Naive thymus-derived CD4-positive, alpha-beta T cell (primary cell): ENCODE measurements around the gene PIP5K1B. TPM values are rescaled to one million over a fixed set of nuclear protein-coding genes. Genes with fewer than 3 reads are reported as not detected.

Experiments
- ATAC-seq: fragments of 150-1000 bp; cut with Tn5 transposase; 2 replicates; pipeline ENCODE4 v1.10.0; 2021; ENCODE audit warnings: mild to moderate bottlenecking, moderate library complexity
- CTCF ChIA-PET: fragments of 350-600 bp; sonication (Branson Sonifier 250); formaldehyde crosslinking; loops from one replicate; lab custom pipeline; 2021; ENCODE audit warnings: antibody characterized with exemption; lab: Charles Lee
- POLR2A ChIA-PET: fragments of 350-600 bp; sonication (Branson Sonifier 250); formaldehyde crosslinking; loops from one replicate; lab custom pipeline; 2021; ENCODE audit warnings: antibody characterized with exemption, inconsistent platforms; lab: Charles Lee
- DNase-seq, 9 donors: peaks; one replicate each; pipeline versions ENCODE4 v3.0.0 to v3.0.0-alpha.2; 2020 to 2022; ENCODE audit warnings: mixed read lengths in 1 of 9
- H3K27ac ChIP-seq: one replicate; pipeline ENCODE4 v1.7.0; 2013; ENCODE audit warnings: mild to moderate bottlenecking, low read depth, low read length, moderate library complexity
- H3K27me3 ChIP-seq, 2 donors: one replicate each; pipeline ENCODE4 v1.7.0; 2013; ENCODE audit warnings: low read length in 2 of 2, mild to moderate bottlenecking in 2 of 2, moderate library complexity in 2 of 2; ENCODE audit not compliant: control insufficient read depth in 2 of 2, insufficient read depth in 2 of 2
- H3K36me3 ChIP-seq, 3 experiments: 1 replicate in 2 of 3; 2 replicates in 1 of 3; pipeline ENCODE4 v1.7.0; 2013; ENCODE audit warnings: low read length in 3 of 3, mild to moderate bottlenecking in 3 of 3, moderate library complexity in 1 of 3; ENCODE audit not compliant: insufficient read depth in 3 of 3, control insufficient read depth in 2 of 3
- H3K4me1 ChIP-seq, 2 donors: one replicate each; pipeline ENCODE4 v1.7.0; 2013; ENCODE audit warnings: low read length in 2 of 2, mild to moderate bottlenecking in 2 of 2, moderate library complexity in 1 of 2; ENCODE audit not compliant: control insufficient read depth in 2 of 2, insufficient read depth in 2 of 2
- H3K4me3 ChIP-seq: 2 replicates; pipeline ENCODE4 v1.7.0; 2013; ENCODE audit warnings: mild to moderate bottlenecking, low read length
- H3K9me3 ChIP-seq, 3 experiments: 1 replicate in 2 of 3; 2 replicates in 1 of 3; pipeline ENCODE4 v1.7.0; 2013; ENCODE audit warnings: low read length in 3 of 3; ENCODE audit not compliant: control insufficient read depth in 2 of 3
- H3K27ac Mint-ChIP-seq, 9 donors: one replicate each; pipeline ENCODE4 v1.8.0; 2020 to 2022; ENCODE audit warnings: mixed read lengths in 9 of 9, mild to moderate bottlenecking in 8 of 9, moderate library complexity in 5 of 9, inconsistent platforms in 2 of 9
- H3K27me3 Mint-ChIP-seq, 5 donors: one replicate each; pipeline ENCODE4 v1.8.0; 2021 to 2022; ENCODE audit warnings: mixed read lengths in 5 of 5, mild to moderate bottlenecking in 1 of 5
- H3K36me3 Mint-ChIP-seq, 5 donors: one replicate each; pipeline ENCODE4 v1.8.0; 2020 to 2022; ENCODE audit warnings: mixed read lengths in 5 of 5, mild to moderate bottlenecking in 3 of 5, inconsistent platforms in 1 of 5
- H3K4me1 Mint-ChIP-seq, 7 donors: one replicate each; pipeline ENCODE4 v1.8.0; 2020 to 2022; ENCODE audit warnings: mixed read lengths in 7 of 7, mild to moderate bottlenecking in 3 of 7, inconsistent platforms in 1 of 7
- H3K4me3 Mint-ChIP-seq, 10 donors: one replicate each; pipeline ENCODE4 v1.8.0; 2020 to 2022; ENCODE audit warnings: mild to moderate bottlenecking in 10 of 10, mixed read lengths in 10 of 10, moderate library complexity in 6 of 10, inconsistent platforms in 2 of 10
- H3K9me3 Mint-ChIP-seq, 11 donors: one replicate each; pipeline ENCODE4 v1.8.0; 2020 to 2022; ENCODE audit warnings: mixed read lengths in 11 of 11, mild to moderate bottlenecking in 4 of 11, inconsistent platforms in 1 of 11, moderate library complexity in 1 of 11
- intact Hi-C, 2 donors: fragments of 100-400 bp; cut with micrococcal nuclease; formaldehyde crosslinking; loops; one replicate each; pipeline ENCODE4 v1.15.1; 2023
- polyA plus RNA-seq, 2 donors: library from polyadenylated mRNA; unstranded; fragments of 300-500 nt; fragmentation: Illumina TruSeq; gene quantifications; one replicate each; pipeline ENCODE4 v1.2.3, GENCODE V29; 2021
- total RNA-seq, 6 experiments: library from RNA in 5 of 6; stranded (reverse) in 5 of 6; gene quantifications; 1 replicate in 5 of 6; 2 replicates in 1 of 6; pipeline ENCODE4 v1.2.3 and lab custom pipeline; 2021 to 2026

Gene PIP5K1B
- total and polyA plus RNA-seq, 7 experiments from 2014 or later, result 0.08 to 4.2 (median 0.54) TPM

DNA sequence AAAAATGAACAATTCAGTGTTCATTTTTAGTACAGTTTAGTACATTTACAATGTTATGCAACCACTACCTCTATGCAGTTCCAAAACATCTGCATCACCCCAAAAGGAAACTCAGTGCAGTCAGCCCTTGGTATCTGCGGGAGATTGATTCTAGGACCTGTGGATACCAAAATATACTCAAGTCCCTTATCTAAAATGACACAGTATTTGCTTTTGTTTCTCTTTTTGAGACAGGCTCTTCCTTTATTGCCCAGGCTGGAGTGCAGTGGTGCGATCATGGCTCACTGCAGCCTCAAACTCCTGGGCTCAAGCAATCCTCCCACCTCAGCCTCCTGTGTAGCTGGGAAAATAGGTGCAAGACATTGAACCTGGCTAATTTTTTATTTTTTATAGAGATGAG, 114.0 kb downstream of the PIP5K1B start:
- Mint-ChIP-seq H3K9me3 (no peaks in the 10 kb centered on the region), H3K27me3 (peaks cover 0 to 8% (median 0%) of the 10 kb centered on the region in 5 donors), H3K36me3 (no peaks in the 10 kb centered on the region), H3K4me3 (no peak overlapping the region), H3K4me1 (no peaks in the 10 kb centered on the region), H3K27ac (no peak overlapping the region)
- no peaks in the 10 kb centered on the region for H3K4me1 ChIP-seq
- H3K9me3 ChIP-seq, result no peaks in the 10 kb centered on the region
- intact Hi-C loops, result no loop called here
- no peak for DNase-seq
- H3K27me3 ChIP-seq, result peaks cover 0 to 3% of the 10 kb centered on the region in 2 donors
- CTCF ChIA-PET, result no interaction called here
- ATAC-seq, result no peak
- no peak overlapping the region for H3K4me3 ChIP-seq
- H3K27ac ChIP-seq, result no peak overlapping the region
- no peaks in the 10 kb centered on the region for H3K36me3 ChIP-seq
- POLR2A ChIA-PET, result no interaction called here

DNA sequence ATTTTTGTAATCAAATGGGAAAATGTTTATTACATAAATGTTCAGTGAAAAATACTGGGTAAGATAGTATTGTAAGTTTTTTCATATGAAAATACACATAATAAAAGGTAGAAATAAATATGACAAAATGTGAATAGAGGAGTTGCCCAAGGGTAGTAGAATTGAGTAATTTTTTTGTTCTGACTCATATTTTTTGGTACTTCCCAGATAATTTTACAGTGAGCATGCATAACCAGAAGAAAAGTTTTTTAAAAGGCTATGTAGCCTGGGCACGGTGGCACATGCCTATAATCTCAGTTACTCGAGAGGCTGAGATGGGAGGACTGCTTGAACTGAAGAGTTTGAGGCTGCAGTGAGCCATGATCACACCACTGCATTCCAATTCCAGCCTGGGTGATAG, 116.9 kb downstream of the PIP5K1B start:
- H3K9me3 ChIP-seq, result no peaks in the 10 kb centered on the region
- H3K9me3 Mint-ChIP-seq, result no peaks in the 10 kb centered on the region
- ChIA-PET POLR2A (no interaction called here), CTCF (no interaction called here)
- H3K27ac Mint-ChIP-seq, result no peak overlapping the region
- peaks cover 0 to 8% (median 0%) of the 10 kb centered on the region in 5 donors for H3K27me3 Mint-ChIP-seq
- H3K4me1 ChIP-seq, result no peaks in the 10 kb centered on the region
- no peak overlapping the region for H3K4me3 Mint-ChIP-seq
- intact Hi-C loops, result no loop called here
- no peaks in the 10 kb centered on the region for H3K36me3 Mint-ChIP-seq
- no peak overlapping the region for H3K27ac ChIP-seq
- no peak overlapping the region for H3K4me3 ChIP-seq
- DNase-seq (no peak), ATAC-seq (no peak)
- no peaks in the 10 kb centered on the region for H3K4me1 Mint-ChIP-seq
- peaks cover 0 to 3% of the 10 kb centered on the region in 2 donors for H3K27me3 ChIP-seq
- no peaks in the 10 kb centered on the region for H3K36me3 ChIP-seq

DNA sequence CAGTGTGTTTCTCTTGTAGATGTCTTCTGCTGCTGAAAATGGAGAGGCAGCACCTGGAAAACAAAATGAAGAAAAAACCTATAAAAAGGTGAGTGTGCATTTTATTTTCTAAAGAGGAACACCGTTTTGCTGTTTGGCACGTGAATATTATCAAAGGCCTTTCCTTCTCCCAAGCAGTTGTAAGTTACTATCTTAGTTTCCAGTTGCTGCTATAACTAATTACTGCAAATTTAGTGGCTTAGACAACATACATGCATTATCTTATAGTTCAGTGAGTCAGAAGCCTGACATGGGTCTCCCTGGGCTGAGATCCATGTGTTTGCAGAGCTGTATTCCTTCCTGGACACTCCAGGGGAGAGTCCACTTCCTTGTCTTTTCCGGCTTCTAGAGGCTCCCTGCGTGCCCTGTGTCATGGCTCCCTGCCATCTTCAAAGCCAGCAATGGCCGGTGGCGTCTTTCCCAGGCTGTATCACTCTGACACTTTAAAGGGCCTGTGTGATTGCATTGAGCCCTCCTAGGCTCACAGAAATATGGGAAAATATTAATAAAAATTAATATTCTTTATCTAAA, 117.6 kb downstream of the PIP5K1B start:
- no peak for DNase-seq
- no peak overlapping the region for H3K27ac Mint-ChIP-seq
- Histone ChIP-seq H3K36me3 (no peaks in the 10 kb centered on the region), H3K9me3 (no peaks in the 10 kb centered on the region), H3K4me3 (no peak overlapping the region), H3K27me3 (peaks cover 0 to 3% of the 10 kb centered on the region in 2 donors), H3K4me1 (no peaks in the 10 kb centered on the region), H3K27ac (no peak overlapping the region)
- no peaks in the 10 kb centered on the region for H3K4me1 Mint-ChIP-seq
- H3K9me3 Mint-ChIP-seq, result no peaks in the 10 kb centered on the region
- H3K4me3 Mint-ChIP-seq, result no peak overlapping the region
- no peaks in the 10 kb centered on the region for H3K36me3 Mint-ChIP-seq
- ChIA-PET POLR2A (no interaction called here), CTCF (no interaction called here)
- ATAC-seq, result no peak
- intact Hi-C loops, result no loop called here
- peaks cover 0 to 8% (median 0%) of the 10 kb centered on the region in 5 donors for H3K27me3 Mint-ChIP-seq

DNA sequence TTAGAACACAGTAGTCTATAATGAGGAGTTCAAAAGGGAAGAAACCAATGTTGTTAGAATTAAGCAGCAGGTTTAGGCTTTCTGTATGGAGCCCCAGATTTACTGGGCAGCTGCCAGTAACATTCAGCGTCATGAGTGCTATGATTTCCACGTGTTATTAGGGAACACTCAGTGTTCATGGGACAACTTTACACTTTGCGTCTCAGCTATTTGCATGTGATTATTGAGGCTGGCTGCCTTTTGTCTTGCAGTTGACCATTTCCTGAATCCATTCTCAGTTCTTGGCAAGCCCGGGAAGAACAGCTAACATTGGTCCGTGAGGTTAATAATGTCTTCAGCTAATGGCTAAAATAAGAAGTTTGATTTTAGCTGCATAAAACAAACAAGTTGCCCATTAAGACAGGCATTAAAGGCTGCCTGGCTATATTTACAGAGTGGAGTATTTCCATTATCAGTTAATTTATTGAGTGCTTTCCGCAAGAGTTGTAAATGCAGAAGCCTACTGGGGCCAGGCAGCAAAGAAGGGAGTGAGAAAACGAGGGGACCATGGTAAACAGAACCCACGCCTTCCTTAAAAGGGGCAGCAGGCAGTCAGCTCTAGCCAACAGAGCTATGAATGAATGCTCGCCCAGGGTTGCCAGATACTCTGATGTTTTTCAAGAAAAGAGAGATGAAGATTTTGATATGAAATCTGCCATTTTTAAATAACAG, 120.9 kb downstream of the PIP5K1B start:
- Mint-ChIP-seq H3K4me1 (no peaks in the 10 kb centered on the region), H3K9me3 (no peaks in the 10 kb centered on the region), H3K4me3 (no peak overlapping the region), H3K36me3 (no peaks in the 10 kb centered on the region), H3K27me3 (peaks cover 0 to 8% (median 0%) of the 10 kb centered on the region in 5 donors), H3K27ac (no peak overlapping the region)
- POLR2A ChIA-PET, result interaction anchor here (0.6 kb wide), 1 partner anchor 114 kb away, joined by 4 read pairs; no protein-coding TSS in a partner anchor
- intact Hi-C loops, result no loop called here
- no peak for ATAC-seq
- no peaks in the 10 kb centered on the region for H3K9me3 ChIP-seq
- H3K36me3 ChIP-seq, result no peaks in the 10 kb centered on the region
- DNase-seq, result no peak
- no peaks in the 10 kb centered on the region for H3K4me1 ChIP-seq
- H3K27me3 ChIP-seq, result no peaks in the 10 kb centered on the region
- no peak overlapping the region for H3K4me3 ChIP-seq
- CTCF ChIA-PET, result no interaction called here
- no peak overlapping the region for H3K27ac ChIP-seq

DNA sequence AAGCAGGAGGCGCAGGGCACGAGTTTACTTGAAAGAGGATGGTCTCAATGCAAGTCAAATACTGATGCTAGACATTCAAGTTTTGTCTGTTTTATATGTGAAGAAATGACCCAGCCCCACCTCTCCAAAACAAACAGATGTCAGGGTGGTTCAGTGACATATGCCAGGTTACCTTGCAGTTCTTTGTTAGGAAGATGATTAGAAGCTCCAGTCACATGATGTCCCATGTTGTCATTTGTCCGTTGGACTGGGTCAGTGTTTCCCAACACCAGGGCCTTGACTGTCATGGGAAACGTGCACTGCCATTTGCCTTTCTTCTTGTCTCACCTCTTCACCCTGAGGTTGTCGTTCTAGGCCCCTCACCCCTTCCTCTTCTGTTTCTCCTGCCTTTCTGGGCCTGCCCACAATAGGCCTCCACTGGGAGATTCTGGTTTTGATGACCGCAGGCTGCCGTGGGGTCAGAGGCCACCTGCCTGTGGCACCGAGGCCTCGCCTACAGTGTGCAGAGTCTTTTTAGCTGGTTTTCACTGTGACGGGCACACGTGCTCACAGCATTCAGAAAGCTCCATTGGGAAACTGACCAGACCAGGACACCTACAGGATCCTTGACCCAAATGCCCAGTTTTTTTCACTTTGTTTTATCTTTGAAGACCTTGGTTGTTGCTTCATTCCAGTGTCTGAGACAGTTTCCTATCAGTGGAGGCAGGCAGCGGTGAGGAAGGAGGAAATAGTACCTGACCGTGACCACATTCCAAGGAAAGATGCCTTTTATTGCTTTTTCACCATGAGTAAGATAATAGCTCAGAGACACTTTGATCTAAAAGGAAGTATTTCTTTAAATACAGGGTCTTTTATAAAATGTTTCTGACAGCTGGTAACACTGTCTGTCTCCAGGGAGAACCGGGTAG, 123.1 kb downstream of the PIP5K1B start:
- DNase-seq (no peak), ATAC-seq (no peak)
- no peak overlapping the region for H3K4me3 ChIP-seq
- no peaks in the 10 kb centered on the region for H3K4me1 Mint-ChIP-seq
- no peaks in the 10 kb centered on the region for H3K9me3 ChIP-seq
- peaks cover 0 to 4% (median 2%) of the 10 kb centered on the region in 5 donors for H3K27me3 Mint-ChIP-seq
- intact Hi-C loops, result no loop called here
- no peaks in the 10 kb centered on the region for H3K4me1 ChIP-seq
- H3K9me3 Mint-ChIP-seq, result no peaks in the 10 kb centered on the region
- no peak overlapping the region for H3K27ac Mint-ChIP-seq
- H3K36me3 Mint-ChIP-seq, result no peaks in the 10 kb centered on the region
- no peak overlapping the region for H3K27ac ChIP-seq
- H3K27me3 ChIP-seq, result no peaks in the 10 kb centered on the region
- H3K36me3 ChIP-seq, result no peaks in the 10 kb centered on the region
- ChIA-PET POLR2A (no interaction called here), CTCF (no interaction called here)
- no peak overlapping the region for H3K4me3 Mint-ChIP-seq

DNA sequence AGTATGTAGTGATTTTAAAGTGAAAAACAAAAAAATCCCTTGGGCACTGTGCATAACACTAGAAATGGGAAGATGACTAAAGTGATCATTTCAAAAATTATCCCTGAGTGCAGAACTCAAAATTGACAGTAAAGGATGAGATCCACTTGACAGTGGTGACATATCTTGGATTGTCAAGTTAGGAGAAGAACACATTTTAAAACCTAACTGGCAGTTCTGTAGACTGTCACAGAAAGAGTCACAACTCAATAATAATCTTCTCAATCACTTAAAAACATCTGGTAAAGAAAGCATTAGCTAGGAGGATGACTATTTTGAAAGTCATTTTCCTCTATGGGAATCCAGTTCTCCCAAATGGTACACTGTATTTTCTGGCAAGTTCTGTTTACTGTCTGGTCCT, 127.1 kb downstream of the PIP5K1B start:
- H3K4me3 Mint-ChIP-seq, result no peak overlapping the region
- DNase-seq (no peak), ATAC-seq (no peak)
- Histone ChIP-seq H3K4me3 (no peak overlapping the region), H3K9me3 (no peaks in the 10 kb centered on the region), H3K4me1 (no peaks in the 10 kb centered on the region), H3K27ac (no peak overlapping the region), H3K27me3 (no peaks in the 10 kb centered on the region), H3K36me3 (no peaks in the 10 kb centered on the region)
- ChIA-PET CTCF (interaction anchor here (0.6 kb wide), 1 partner anchor 51 kb away, joined by 3 read pairs; no protein-coding TSS in a partner anchor), POLR2A (no interaction called here)
- H3K36me3 Mint-ChIP-seq, result no peaks in the 10 kb centered on the region
- H3K9me3 Mint-ChIP-seq, result no peaks in the 10 kb centered on the region
- H3K27me3 Mint-ChIP-seq, result peaks cover 0 to 4% (median 0%) of the 10 kb centered on the region in 5 donors
- no peaks in the 10 kb centered on the region for H3K4me1 Mint-ChIP-seq
- no peak overlapping the region for H3K27ac Mint-ChIP-seq
- intact Hi-C loops, result no loop called here
